ENCODE results near the gene KRT2.

The KRT2 gene

GRCh38 chr12:52661668-52662067 is 9.7 kb upstream of the KRT2 start:
- TF ChIP-seq, protein P1, sequence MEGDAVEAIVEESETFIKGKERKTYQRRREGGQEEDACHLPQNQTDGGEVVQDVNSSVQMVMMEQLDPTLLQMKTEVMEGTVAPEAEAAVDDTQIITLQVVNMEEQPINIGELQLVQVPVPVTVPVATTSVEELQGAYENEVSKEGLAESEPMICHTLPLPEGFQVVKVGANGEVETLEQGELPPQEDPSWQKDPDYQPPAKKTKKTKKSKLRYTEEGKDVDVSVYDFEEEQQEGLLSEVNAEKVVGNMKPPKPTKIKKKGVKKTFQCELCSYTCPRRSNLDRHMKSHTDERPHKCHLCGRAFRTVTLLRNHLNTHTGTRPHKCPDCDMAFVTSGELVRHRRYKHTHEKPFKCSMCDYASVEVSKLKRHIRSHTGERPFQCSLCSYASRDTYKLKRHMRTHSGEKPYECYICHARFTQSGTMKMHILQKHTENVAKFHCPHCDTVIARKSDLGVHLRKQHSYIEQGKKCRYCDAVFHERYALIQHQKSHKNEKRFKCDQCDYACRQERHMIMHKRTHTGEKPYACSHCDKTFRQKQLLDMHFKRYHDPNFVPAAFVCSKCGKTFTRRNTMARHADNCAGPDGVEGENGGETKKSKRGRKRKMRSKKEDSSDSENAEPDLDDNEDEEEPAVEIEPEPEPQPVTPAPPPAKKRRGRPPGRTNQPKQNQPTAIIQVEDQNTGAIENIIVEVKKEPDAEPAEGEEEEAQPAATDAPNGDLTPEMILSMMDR (IDR thresholded peaks at IDR 0.05), result no peak
- Histone ChIP-seq H3K9ac (no peak overlapping the region), H2AFZ (no peak overlapping the region), H3K4me1 (no peaks in the 10 kb centered on the region), H3K4me3 (ENCODE audit: low read depth, low read length) (no peak overlapping the region), H3K9me3 (ENCODE audit: control insufficient read depth, low read length) (no peaks in the 10 kb centered on the region), H3K27ac (no peak overlapping the region), H3K36me3 (ENCODE audit: control insufficient read depth, insufficient read depth, low read length) (no peaks in the 10 kb centered on the region), H3K79me2 (no peaks in the 10 kb centered on the region), H3K4me2 (ENCODE audit: low read length) (no peak overlapping the region), H3K27me3 (ENCODE audit: control insufficient read depth, insufficient read depth, low read length) (no peaks in the 10 kb centered on the region)

DNA sequence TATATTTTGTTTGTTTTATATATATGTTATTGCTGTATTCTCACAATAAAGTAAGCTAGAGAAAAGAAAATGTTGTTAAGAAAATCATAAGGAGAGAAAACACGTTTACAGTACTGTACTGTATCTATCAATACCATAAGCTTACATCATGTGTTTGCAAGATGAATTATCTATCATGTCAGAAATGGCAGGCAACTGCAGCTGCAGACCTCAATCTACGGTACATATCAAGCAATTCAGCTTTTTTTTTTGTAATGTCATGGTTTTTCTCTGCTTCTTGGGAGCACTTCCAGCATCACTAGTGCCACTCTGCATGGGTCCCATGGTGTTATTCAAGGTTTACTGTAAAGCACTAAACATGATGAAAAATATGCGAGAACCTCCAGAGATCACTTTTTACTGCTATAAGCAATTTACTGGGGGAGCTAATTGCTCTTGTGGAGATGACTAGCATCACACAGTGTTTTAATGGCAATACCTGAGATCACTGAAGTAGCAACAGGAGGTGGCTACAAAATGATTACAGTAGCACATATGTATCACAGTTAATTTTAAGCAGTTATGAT is 9.0 kb upstream of the KRT2 start:
- Histone ChIP-seq H3K36me3 (ENCODE audit: control insufficient read depth, insufficient read depth, low read length) (no peaks in the 10 kb centered on the region), H3K4me3 (ENCODE audit: low read depth, low read length) (no peak overlapping the region), H2AFZ (no peak overlapping the region), H3K27ac (no peak overlapping the region), H3K4me2 (ENCODE audit: low read length) (no peak overlapping the region), H3K4me1 (no peaks in the 10 kb centered on the region), H3K27me3 (ENCODE audit: control insufficient read depth, insufficient read depth, low read length) (no peaks in the 10 kb centered on the region), H3K79me2 (no peaks in the 10 kb centered on the region), H3K9me3 (ENCODE audit: control insufficient read depth, low read length) (no peaks in the 10 kb centered on the region), H3K9ac (no peak overlapping the region)
- TF ChIP-seq, protein P1 (IDR thresholded peaks at IDR 0.05), result no peak

DNA sequence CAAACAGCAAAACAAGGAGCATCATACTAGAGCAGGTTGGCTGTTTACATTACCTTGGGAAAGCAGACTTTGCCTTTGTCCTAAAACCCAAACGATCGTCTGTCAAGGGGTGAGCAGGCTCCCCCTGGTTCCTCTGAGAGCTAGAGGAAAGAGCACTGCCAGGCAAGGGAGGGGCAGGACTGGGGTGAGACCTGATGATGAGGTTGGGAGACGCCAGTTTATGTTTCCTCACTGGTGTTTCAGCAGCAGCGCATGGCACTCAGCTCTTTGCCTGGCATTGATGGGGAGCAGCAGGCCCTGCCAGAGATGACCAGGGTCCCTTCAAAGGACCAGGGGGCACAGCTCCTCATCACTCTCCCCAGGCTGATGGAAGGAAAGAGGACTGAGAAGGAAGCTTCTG is 7.9 kb upstream of the KRT2 start:
- Histone ChIP-seq H3K36me3 (ENCODE audit: control insufficient read depth, insufficient read depth, low read length) (no peaks in the 10 kb centered on the region), H3K4me2 (ENCODE audit: low read length) (no peak overlapping the region), H3K9ac (no peak overlapping the region), H3K27ac (no peak overlapping the region), H3K9me3 (ENCODE audit: control insufficient read depth, low read length) (no peaks in the 10 kb centered on the region), H2AFZ (no peak overlapping the region), H3K79me2 (no peaks in the 10 kb centered on the region), H3K4me1 (no peaks in the 10 kb centered on the region), H3K27me3 (ENCODE audit: control insufficient read depth, insufficient read depth, low read length) (no peaks in the 10 kb centered on the region), H3K4me3 (ENCODE audit: low read depth, low read length) (no peak overlapping the region)
- TF ChIP-seq, protein P1 (IDR thresholded peaks at IDR 0.05), result no peak

- Histone ChIP-seq H3K79me2 (no peaks in the 10 kb centered on the region), H3K9ac (no peak overlapping the region), H3K27me3 (ENCODE audit: control insufficient read depth, insufficient read depth, low read length) (no peaks in the 10 kb centered on the region), H2AFZ (no peak overlapping the region), H3K27ac (no peak overlapping the region), H3K36me3 (ENCODE audit: control insufficient read depth, insufficient read depth, low read length) (no peaks in the 10 kb centered on the region), H3K9me3 (ENCODE audit: control insufficient read depth, low read length) (no peaks in the 10 kb centered on the region), H3K4me2 (ENCODE audit: low read length) (no peak overlapping the region), H3K4me3 (ENCODE audit: low read depth, low read length) (no peak overlapping the region), H3K4me1 (no peaks in the 10 kb centered on the region)
- TF ChIP-seq, protein P1 (IDR thresholded peaks at IDR 0.05), result no peak
Measured at GRCh38 chr12:52659395-52659794, 7.4 kb upstream of the KRT2 start.

GRCh38 chr12:52658196-52658595 is 6.2 kb upstream of the KRT2 start:
- no peaks in the 10 kb centered on the region for H3K4me1 ChIP-seq
- no peak overlapping the region for H3K27ac ChIP-seq
- H3K27me3 ChIP-seq (ENCODE audit: control insufficient read depth, insufficient read depth, low read length), result no peaks in the 10 kb centered on the region
- H3K9ac ChIP-seq, result no peak overlapping the region
- H2AFZ ChIP-seq, result no peak overlapping the region
- H3K4me3 ChIP-seq (ENCODE audit: low read depth, low read length), result no peak overlapping the region
- TF ChIP-seq, protein P1 (IDR thresholded peaks at IDR 0.05), result no peak
- no peaks in the 10 kb centered on the region for H3K9me3 ChIP-seq (ENCODE audit: control insufficient read depth, low read length)
- no peak overlapping the region for H3K4me2 ChIP-seq (ENCODE audit: low read length)
- no peaks in the 10 kb centered on the region for H3K79me2 ChIP-seq
- H3K36me3 ChIP-seq (ENCODE audit: control insufficient read depth, insufficient read depth, low read length), result no peaks in the 10 kb centered on the region
